Fibroblast of villous mesenchyme (primary cell): ENCODE measurements around the gene ZNF865. TPM values are rescaled to one million over a fixed set of nuclear protein-coding genes. Genes with fewer than 3 reads are reported as not detected.
A peak's percentile ranks its signal among the peaks of the same experiment; 100 is the strongest.

Experiments
- DNase-seq: peaks from one replicate; pipeline ENCODE4 v3.0.0-alpha.2; 2010; ENCODE audit warnings: low read depth
- H3K4me3 ChIP-seq: 2 replicates; pipeline ENCODE4 v1.5.1; 2011; ENCODE audit warnings: low read depth, mild to moderate bottlenecking, low read length
- total RNA-seq: library from RNA; depleted of rRNA; stranded (reverse); fragments of >200 nt; gene quantifications from 2 replicates; pipeline ENCODE4 v1.2.3, GENCODE V29; 2012
- TF ChIP-seq, protein P1 (sequence below): IDR thresholded peaks from 2 replicates; pipeline ENCODE4 v1.5.1; 2012; ENCODE audit warnings: low read depth, mild to moderate bottlenecking, low read length; ENCODE audit not compliant: insufficient read depth

Gene ZNF865
- total RNA-seq, 1 donor: 1.3 TPM

DNA sequence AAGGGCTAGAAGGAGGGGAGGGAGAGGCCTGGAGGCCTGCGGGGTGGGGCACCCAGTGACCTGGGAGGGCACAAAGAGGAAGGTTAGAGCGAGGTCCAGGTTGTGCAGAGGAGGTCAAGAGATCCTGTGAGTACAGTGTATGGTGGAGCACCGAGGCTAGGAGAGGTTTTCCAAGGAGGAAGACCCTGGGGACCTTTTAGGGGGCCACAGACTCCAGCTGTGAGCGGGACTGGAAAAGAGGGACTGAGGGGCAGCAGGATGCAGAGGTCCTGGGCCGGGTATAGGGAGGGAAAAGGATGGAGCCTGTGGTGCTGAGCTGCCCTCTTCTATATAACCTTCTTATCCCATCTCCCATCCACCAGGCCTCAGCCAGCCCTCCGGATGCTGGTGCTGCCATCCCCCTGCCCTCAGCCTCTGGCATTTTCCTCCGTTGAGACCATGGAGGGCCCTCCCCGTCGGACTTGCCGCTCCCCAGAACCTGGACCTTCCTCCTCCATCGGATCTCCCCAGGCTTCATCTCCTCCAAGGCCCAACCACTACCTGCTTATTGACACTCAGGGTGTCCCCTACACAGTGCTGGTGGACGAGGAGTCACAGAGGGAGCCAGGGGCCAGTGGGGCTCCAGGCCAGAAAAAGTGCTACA, 38.9 kb downstream of the ZNF865 start:
- TF ChIP-seq, protein P1, sequence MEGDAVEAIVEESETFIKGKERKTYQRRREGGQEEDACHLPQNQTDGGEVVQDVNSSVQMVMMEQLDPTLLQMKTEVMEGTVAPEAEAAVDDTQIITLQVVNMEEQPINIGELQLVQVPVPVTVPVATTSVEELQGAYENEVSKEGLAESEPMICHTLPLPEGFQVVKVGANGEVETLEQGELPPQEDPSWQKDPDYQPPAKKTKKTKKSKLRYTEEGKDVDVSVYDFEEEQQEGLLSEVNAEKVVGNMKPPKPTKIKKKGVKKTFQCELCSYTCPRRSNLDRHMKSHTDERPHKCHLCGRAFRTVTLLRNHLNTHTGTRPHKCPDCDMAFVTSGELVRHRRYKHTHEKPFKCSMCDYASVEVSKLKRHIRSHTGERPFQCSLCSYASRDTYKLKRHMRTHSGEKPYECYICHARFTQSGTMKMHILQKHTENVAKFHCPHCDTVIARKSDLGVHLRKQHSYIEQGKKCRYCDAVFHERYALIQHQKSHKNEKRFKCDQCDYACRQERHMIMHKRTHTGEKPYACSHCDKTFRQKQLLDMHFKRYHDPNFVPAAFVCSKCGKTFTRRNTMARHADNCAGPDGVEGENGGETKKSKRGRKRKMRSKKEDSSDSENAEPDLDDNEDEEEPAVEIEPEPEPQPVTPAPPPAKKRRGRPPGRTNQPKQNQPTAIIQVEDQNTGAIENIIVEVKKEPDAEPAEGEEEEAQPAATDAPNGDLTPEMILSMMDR: no peak
- peak overlapping the region; percentile 72 for H3K4me3 ChIP-seq
- DNase-seq: no peak

DNA sequence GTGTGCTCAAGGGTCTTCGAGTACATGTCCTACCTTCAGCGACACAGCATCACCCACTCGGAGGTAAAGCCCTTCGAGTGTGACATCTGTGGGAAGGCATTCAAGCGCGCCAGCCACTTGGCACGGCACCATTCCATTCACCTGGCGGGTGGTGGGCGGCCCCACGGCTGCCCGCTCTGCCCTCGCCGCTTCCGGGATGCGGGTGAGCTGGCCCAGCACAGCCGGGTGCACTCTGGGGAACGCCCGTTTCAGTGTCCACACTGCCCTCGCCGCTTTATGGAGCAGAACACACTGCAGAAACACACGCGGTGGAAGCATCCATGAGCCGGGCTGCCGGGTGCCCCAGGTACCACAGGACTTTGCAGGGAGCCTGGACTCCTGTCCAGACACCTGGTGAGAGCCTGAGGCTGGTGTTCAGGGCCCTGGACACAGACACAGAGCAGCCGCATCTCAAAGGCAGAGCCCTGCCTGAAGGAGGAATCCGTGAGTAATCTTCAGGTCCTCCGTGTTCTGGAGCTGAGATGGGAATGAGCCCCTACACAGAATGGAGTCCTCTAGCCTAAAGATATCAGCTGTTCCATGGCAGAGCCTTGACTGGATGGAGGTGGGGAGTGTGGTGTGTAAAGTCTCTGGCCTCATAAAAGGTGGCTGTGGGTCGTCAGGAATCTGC, 39.5 kb downstream of the ZNF865 start:
- TF ChIP-seq, protein P1: no peak
- H3K4me3 ChIP-seq: peak overlapping the region; percentile 72
- DNase-seq: no peak

DNA sequence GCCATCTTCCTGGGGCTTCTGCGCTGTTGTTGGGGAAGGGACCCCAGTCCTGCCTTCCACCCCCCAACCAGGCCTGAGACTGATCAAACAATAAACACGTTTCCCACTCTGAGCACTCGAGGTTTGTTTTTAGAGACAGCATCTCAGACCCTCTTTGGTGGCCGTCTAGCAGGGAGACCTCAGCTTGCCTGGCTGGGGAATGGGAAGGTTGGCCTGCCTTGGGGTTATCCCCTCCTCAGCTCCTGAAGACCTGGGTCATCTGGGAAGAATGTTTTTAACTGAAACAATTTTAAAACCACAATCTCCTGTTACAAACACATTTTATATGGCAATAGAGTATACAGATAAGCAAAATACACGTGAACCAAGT, 40.0 kb downstream of the ZNF865 start:
- TF ChIP-seq, protein P1: no peak

DNA sequence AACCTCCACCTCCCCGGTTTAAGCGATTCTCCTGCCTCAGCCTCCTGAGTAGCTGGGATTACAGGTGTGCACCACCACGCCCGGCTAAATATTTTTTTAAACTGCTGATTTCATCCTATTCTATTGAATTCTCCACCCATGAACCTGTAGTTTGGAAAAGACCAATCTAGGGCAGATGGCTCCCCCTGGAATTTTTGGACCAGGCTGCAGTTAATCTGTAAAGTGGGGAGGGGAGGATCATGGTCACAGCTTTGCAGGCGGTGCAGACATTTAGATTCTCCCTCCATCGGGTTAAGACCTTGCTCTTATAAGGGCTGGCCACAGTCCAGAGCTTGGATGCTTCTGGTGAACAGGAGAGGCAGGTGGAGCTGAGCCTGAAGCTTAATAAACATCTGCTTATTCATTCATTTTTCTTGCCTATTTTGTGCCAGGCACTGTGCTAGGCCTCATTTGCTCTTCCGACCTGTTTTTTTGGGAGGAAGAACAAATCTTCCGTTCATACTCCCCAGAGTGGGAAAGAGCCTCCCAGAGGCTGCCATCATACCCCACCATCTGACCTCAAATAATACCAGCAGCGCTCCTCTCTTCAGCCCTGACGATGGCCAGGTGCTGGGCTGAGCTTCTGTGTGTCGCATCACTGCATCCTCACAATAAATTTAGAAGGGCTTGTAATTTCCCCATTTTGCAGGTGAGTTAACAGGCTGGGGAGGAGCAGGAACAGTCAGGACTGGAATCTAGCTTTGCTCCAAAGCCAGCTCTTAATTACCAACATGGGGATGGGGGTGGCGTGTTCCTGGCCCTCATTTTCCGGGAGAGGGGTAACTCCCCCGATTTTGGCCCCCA, 41.7 kb downstream of the ZNF865 start:
- no peak for DNase-seq
- H3K4me3 ChIP-seq: peak overlapping the region; percentile 84
- TF ChIP-seq, protein P1: no peak

More for the DNA sequence above, 40.0 kb downstream of the ZNF865 start:
- DNase-seq: no peak
- no peak overlapping the region for H3K4me3 ChIP-seq

DNA sequence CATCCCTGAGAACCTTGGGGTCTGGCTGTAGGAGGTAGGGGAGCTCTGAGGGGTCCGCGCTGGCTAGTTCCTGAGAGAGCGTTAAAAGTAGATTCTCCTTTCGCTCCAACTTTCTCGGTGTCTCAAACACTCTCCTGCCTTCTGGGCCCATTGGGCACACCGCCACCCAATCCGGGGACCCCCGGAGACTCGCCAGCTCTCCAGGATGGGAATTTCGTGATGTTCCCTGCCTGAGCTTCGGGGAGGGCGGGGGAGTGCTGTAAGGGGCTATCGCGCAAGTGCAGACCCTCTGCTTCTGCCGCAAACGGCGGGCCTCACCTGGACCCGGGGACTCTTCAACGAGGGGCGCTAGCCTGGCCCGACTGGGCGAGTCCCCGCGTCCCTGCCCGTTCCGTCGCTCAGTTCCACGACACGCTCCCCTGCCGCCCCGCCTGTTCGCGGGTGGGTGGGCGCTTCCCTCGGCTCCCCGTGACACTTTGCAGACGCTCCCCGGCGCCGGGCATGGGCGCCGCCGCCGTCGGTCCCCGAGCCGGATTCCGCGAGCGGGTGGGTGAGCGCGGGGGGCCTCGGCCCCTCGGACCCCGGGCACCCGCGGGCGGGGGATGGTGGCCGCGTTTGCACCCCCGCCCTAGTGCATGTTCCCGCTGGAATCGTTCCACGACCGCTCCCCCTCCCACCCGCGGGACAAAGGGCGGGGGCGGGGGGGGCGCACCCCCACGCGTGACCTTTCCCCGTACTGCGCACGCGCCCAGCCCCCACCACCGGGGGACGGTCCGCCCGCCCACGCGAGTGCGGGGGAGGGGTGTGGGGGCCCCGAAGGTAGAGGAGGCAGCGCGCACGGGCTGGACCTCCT, 42.5 kb downstream of the ZNF865 start, which contains the start of gene CCDC106:
Gene CCDC106 (plus strand): TSS at position 481 of the 853 bp plus-strand sequence. CDS start 835 bp downstream, outside the sequence.
- peak within 1 kb of the TSS; percentile 84 for H3K4me3 ChIP-seq
- TF ChIP-seq, protein P1: no peak
- DNase-seq: peak; percentile 73
